HG03060 (cell line): ENCODE results near the gene CALU.

Source experiments
- ATAC-seq: cut with Tn5 transposase; IDR thresholded peaks from one replicate; pipeline ENCODE4 v1.9.1; 2021; ENCODE audit warnings: low read depth, moderate number of reproducible peaks; ENCODE audit not compliant: unreplicated experiment

Gene CALU

DNA sequence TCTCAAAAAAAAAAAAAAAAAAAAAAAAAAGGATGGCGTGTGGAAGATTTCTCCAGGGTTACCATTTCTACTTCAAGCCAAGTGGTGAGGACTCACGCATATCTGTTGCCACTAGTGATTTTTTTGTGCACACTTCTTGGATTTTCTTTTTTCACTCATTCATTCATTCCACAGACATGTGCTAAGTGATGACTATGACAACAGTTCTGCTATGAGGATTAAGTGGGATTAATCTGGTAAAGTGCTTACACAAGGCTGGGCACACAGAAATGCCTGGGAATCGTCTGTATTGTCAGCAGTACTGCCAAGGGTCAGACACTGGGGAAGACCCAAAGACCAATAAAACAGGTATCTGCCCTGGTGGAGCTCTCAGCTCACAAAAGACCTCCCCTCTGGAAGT is 42.7 kb downstream of the CALU start:
- no peak for ATAC-seq

GRCh38 chr7:128783143-128783861 is 44.1 kb downstream of the CALU start:
- no peak for ATAC-seq

GRCh38 chr7:128785738-128786137 is 46.6 kb downstream of the CALU start:
- ATAC-seq: no peak

DNA sequence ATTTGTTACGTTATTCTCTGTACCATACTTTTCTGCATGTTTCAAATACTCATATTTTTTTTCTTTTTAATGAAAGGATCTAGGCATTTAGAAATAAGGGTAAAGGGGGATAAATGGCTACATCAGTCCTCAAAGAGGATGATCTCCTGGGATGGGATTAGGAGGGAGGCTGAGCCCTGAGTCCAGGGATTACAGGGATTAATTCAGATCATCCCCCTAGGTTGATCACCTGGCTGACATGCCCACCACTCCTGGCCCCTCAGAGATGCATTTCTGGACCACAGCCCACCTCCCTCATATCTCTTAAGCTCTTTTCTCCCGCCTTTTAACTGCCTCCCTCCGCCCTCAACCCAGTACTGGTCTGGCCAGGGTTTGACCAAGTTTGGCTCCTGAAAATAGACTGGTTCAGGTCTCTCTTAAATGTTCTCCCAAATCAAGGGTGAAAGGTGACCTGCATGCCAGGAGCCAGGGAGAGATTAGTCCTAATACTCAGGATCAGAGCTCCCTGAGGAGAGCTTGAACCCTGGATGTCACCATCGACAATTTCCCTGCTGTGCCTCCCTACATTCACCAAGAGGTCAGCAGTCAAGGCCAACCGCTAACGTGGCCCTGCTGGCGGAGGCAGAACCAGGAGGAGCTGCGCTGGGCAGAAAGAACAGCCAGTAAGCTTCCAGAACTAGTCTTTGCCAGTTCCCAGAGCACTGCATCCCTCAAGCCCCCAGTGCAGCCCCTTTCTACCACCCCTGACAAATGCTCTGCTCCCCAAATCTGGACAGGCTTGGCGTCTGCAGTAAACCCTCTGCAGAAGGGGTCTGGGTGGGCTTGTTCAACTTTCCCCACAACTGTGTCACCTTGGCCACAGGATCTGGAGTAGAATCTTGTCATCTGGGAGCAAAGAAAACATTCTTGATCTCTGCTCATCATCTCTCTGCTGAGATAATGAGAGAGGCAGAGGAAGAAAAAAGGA is 49.6 kb downstream of the CALU start:
- ATAC-seq: no peak

- ATAC-seq: no peak
Observed at GRCh38 chr7:128790315-128791041, 51.3 kb downstream of the CALU start.

DNA sequence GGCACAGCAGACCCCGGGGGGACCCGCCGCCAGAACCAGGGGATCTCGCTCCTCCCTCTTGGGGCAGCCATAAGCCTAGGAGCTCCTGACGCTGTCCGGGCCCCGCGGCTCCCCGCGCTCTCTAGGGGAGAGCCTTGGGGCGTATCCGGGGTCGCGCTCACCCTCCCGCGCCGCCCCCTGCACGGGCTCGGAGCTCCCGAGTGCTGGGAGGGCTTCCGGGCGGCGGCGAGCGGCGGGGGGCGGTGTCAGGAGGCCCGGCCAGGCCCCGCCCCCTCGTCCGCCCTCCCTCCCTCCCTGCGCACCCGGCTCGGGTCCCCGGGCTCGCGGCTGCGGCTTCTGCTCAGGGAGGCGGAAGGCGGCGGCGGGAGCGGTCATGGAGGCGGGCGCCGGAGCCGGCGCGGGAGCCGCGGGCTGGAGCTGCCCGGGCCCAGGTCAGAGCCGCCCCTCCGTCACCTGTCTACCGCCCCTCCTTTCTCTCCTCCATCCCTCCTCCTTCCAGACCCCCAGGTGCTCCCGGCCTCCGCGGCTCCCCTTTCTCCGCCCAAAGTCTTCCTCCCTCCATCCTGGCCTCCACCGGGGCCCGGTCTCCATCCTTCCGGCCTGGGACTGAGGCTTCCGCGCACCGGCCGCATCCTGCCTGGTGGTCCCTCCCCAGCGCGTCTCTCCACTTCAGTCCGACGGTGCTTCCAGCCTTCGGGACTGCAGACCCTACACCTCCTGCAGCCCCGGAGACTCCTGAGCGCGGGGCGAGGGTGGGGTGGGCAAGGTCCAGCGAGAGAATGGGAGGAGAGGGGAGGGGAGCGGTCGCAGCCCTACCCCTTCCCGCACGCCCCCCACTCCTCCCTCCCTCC is 52.2 kb downstream of the CALU start, which contains the start of gene CCDC136:
CCDC136 (plus strand) TSS at position 848 of the 851 bp plus-strand sequence. CDS start 444 bp downstream, outside the sequence.
- ATAC-seq: no peak

DNA sequence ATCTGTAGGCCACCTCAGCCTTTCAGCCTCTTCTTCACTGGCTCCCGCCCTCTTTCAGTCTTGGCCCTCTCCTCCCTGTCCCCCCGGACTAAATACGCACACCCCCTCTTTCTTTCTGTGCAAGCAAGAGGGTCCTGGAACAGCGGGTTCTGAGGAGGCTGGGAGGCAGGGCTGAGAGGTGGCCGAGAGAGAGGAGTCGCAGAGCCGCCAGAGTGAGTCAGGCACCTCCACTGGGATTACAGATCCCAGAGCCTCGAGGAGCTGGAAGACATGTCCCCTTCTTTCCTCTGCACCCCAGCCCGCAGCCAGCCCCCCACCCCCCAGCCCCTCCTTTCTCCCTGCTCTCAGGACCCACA is 52.8 kb downstream of the CALU start:
- no peak for ATAC-seq

- ATAC-seq: no peak
Observed at GRCh38 chr7:128792471-128793180, 53.5 kb downstream of the CALU start.

- ATAC-seq: no peak
Observed at GRCh38 chr7:128793181-128793547, 54.0 kb downstream of the CALU start.

DNA sequence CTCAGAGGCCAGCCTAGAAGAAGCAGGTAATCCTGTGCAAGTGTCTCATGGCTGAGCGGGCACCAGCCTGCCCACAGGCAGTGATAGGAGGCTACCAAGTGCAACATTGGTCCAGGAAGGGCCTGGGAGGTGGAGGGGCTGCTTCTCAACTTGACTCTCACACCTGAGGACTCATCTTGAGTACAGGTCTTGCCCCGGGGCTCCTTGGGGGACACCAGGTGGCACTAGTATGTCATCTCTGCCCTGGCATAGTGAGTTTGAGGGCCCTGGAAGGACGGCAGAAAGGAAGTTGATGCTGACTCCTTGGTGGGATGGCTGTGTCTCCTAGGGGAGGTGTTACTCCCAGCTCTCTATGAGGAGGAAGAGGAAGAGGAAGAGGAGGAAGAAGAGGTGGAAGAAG is 54.9 kb downstream of the CALU start:
- no peak for ATAC-seq

- no peak for ATAC-seq
Observed at GRCh38 chr7:128794436-128794835, 55.3 kb downstream of the CALU start.

GRCh38 chr7:128795129-128795528 is 56.0 kb downstream of the CALU start:
- no peak for ATAC-seq

- no peak for ATAC-seq
Observed at GRCh38 chr7:128796327-128796726, 57.2 kb downstream of the CALU start.

- no peak for ATAC-seq
Observed at GRCh38 chr7:128799451-128799850, 60.3 kb downstream of the CALU start.

GRCh38 chr7:128800567-128800966 is 61.4 kb downstream of the CALU start:
- ATAC-seq: no peak

GRCh38 chr7:128801003-128801402 is 61.8 kb downstream of the CALU start:
- no peak for ATAC-seq

DNA sequence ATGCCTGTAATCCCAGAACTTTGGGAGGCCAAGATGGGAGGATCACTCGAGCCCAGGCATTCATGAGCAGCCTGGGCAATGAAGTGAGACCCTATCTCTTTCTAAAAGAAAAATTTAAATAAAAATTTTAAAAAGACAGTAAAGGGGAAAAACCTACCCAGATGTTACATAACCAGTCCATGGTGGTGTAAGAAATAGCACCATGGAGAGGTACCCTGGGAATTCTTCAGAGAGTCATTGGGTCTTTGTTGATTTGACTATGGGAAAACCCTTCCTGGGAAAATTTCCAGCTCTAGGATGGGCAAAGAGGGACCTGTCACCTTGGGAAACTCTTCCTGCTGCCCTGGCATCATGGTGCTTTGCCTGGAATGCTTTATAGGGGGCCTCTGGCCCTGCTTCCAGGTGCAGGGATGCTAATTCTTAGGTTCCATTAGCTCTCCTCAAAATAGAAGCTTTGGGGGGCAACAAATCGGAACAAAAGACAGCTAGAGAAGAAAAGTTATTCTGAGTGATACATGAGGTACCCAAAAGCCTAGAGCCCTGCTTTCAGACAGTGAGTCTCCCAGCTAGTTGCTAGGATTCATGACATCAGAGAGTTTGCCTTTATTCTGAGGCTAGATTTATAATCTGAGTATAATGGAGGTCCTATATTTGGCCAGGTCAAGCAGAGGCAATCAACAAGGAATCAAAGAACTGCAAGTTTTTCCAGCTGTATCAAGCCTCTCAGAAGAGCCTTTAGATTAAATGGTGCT is 62.7 kb downstream of the CALU start:
- no peak for ATAC-seq

DNA sequence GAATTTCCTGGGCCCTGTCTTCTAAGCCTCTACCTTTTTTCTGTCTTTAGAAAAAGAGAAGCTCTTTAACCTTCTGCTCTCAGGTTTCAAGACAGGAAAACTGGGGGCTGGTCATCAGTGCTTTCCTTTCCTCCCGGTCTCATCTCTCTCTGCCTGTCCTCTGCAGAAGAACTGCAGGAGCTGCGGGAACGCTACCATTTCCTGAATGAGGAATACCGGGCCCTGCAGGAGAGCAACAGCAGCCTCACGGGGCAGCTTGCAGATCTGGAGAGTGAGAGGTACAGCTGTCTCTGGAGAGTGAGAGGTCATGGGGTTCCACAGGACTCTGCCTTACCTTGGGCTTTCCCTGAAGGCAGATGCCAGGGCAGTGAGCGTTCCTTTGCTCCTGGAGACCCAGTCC is 65.3 kb downstream of the CALU start:
- ATAC-seq: no peak

GRCh38 chr7:128805225-128805624 is 66.1 kb downstream of the CALU start:
- no peak for ATAC-seq
